Nephron progenitor cell (in vitro differentiated cells): ENCODE data around the gene SRRM5.

Experiments used
- DNase-seq: peaks from one replicate; pipeline ENCODE4 v3.0.0; 2021
- H3K27ac Mint-ChIP-seq: 2 replicates; pipeline ENCODE4 v1.8.0; 2021; ENCODE audit warnings: mild to moderate bottlenecking, moderate library complexity, mixed read lengths
- H3K27me3 Mint-ChIP-seq: 2 replicates; pipeline ENCODE4 v1.8.0; 2021; ENCODE audit warnings: mild to moderate bottlenecking, low read depth, mixed read lengths; ENCODE audit not compliant: poor library complexity
- H3K36me3 Mint-ChIP-seq: 2 replicates; pipeline ENCODE4 v1.8.0; 2021; ENCODE audit warnings: low read depth, mixed read lengths
- H3K4me1 Mint-ChIP-seq: 2 replicates; pipeline ENCODE4 v1.8.0; 2021; ENCODE audit warnings: mixed read lengths
- H3K4me3 Mint-ChIP-seq: 2 replicates; pipeline ENCODE4 v1.8.0; 2021; ENCODE audit warnings: mild to moderate bottlenecking, moderate library complexity, mixed read lengths
- H3K9me3 Mint-ChIP-seq: 2 replicates; pipeline ENCODE4 v1.8.0; 2021; ENCODE audit warnings: mild to moderate bottlenecking, moderate library complexity, mixed read lengths
- CTCF ChIP-seq: fragments of 200-600 bp; sonication (generic); IDR thresholded peaks from 2 replicates; pipeline ENCODE4 v1.5.0; 2021; ENCODE audit warnings: antibody characterized with exemption

Gene SRRM5

GRCh38 chr19:43628646-43629326 is 16.9 kb downstream of the SRRM5 start:
- H3K27ac Mint-ChIP-seq: no peak overlapping the region
- peaks cover 10% of the 10 kb centered on the region for H3K27me3 Mint-ChIP-seq
- no peak overlapping the region for H3K4me3 Mint-ChIP-seq

GRCh38 chr19:43631491-43631890 is 19.6 kb downstream of the SRRM5 start:
- H3K4me3 Mint-ChIP-seq: no peak overlapping the region
- TF ChIP-seq CTCF: no peak
- H3K4me1 Mint-ChIP-seq: peaks cover 30% of the 10 kb centered on the region
- H3K27me3 Mint-ChIP-seq: peaks cover 15% of the 10 kb centered on the region
- no peak for DNase-seq
- no peaks in the 10 kb centered on the region for H3K9me3 Mint-ChIP-seq
- peaks cover 8% of the 10 kb centered on the region for H3K36me3 Mint-ChIP-seq
- no peak overlapping the region for H3K27ac Mint-ChIP-seq

More at GRCh38 chr19:43628646-43629326, 16.9 kb downstream of the SRRM5 start:
- no peak for DNase-seq
- no peaks in the 10 kb centered on the region for H3K9me3 Mint-ChIP-seq
- no peak for TF ChIP-seq CTCF
- H3K4me1 Mint-ChIP-seq: peaks cover 15% of the 10 kb centered on the region
- H3K36me3 Mint-ChIP-seq: peaks cover 32% of the 10 kb centered on the region

- peaks cover 30% of the 10 kb centered on the region for H3K4me1 Mint-ChIP-seq
- H3K27ac Mint-ChIP-seq: no peak overlapping the region
- H3K9me3 Mint-ChIP-seq: no peaks in the 10 kb centered on the region
- H3K27me3 Mint-ChIP-seq: peaks cover 31% of the 10 kb centered on the region
- H3K4me3 Mint-ChIP-seq: no peak overlapping the region
- peaks cover 4% of the 10 kb centered on the region for H3K36me3 Mint-ChIP-seq
- DNase-seq: no peak
- TF ChIP-seq CTCF: no peak
These were observed 21.6 kb downstream of the SRRM5 start for GRCh38 chr19:43633520-43633919.

- no peak for TF ChIP-seq CTCF
- Mint-ChIP-seq H3K27ac (no peak overlapping the region), H3K27me3 (peaks cover 37% of the 10 kb centered on the region), H3K4me1 (peaks cover 35% of the 10 kb centered on the region), H3K36me3 (peaks cover 4% of the 10 kb centered on the region), H3K9me3 (no peaks in the 10 kb centered on the region), H3K4me3 (no peak overlapping the region)
- DNase-seq: no peak
These were observed 22.2 kb downstream of the SRRM5 start for GRCh38 chr19:43634068-43634467.

GRCh38 chr19:43634506-43634871 is 22.6 kb downstream of the SRRM5 start:
- Mint-ChIP-seq H3K4me1 (peaks cover 38% of the 10 kb centered on the region), H3K4me3 (peak overlapping the region; percentile 82), H3K36me3 (peaks cover 4% of the 10 kb centered on the region), H3K9me3 (no peaks in the 10 kb centered on the region), H3K27me3 (peaks cover 40% of the 10 kb centered on the region), H3K27ac (no peak overlapping the region)
- DNase-seq: no peak
- no peak for TF ChIP-seq CTCF
